ENCODE results near the gene ZNF426. TPM values are rescaled to one million over a fixed set of nuclear protein-coding genes. Genes with fewer than 3 reads are reported as not detected.

ZNF426 gene
- total RNA-seq, 1 experiment from 2014 or later = 16.1 TPM

DNA sequence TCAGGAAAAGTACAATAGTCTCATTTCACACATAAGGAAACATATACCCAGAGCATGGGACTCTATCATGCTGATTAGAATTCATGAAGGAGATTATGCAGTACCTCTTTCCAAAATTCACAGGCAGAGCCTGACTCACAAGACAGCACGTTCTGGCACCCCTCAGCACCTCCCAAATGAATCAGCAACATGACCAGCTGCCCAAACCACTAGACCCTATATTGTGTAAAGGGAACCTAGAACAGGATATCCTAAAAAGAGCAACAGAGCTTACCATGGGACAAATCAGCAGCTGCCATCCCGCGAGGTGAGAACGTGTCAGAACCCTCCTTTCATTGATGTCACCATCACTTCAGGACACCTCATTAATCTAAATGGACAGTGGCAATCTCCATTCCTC lies 2.5 kb downstream of the ZNF426 start:
- Histone ChIP-seq H3K4me1 (replicated peaks; ENCODE audit: insufficient read depth) (peaks cover 10% of the 10 kb centered on the region; the same call in 1 of the 2 replicates), H3F3A (ENCODE audit: insufficient read depth, low read depth) (no peaks in the 10 kb centered on the region; the same call in 1 of the 2 replicates), H3K36me3 (ENCODE audit: low read depth) (peaks cover 63% of the 10 kb centered on the region), H3K4me3 (no peak overlapping the region; the same call in 1 of the 2 replicates), H3K9me2 (ENCODE audit: insufficient read depth) (no peaks in the 10 kb centered on the region), H3K4me2 (no peak overlapping the region), H3K79me2 (ENCODE audit: low read depth) (peaks cover 25% of the 10 kb centered on the region), H3K27me3 (ENCODE audit: insufficient read depth, low read depth) (no peaks in the 10 kb centered on the region), H2AFZ (no peak overlapping the region), H3K27ac (no peak overlapping the region), H3K9me3 (ENCODE audit: insufficient read depth, low read depth) (peaks cover 74% of the 10 kb centered on the region), H4K20me1 (ENCODE audit: insufficient read depth) (no peaks in the 10 kb centered on the region)
- intact Hi-C loops (cut with micrococcal nuclease; ENCODE audit: unreplicated experiment) = no loop called here
- POLR2A ChIA-PET (ENCODE audit: unreplicated experiment) = no interaction called here
- BruUV-seq (replicated peaks) = no TSS peak
- DNase-seq = no peak
- CTCF ChIA-PET = interaction anchor here (0.7 kb wide), 1 partner anchor 140 kb away, joined by 3 read pairs; no protein-coding TSS in a partner anchor
- TF ChIP-seq EZH2 (IDR thresholded peaks at IDR 0.05; ENCODE audit: low read depth) (no peak), CTCF (conservative IDR thresholded peaks at IDR 0.05) (no peak)

- Histone ChIP-seq H3K27ac (no peak overlapping the region), H3K9me2 (ENCODE audit: insufficient read depth) (no peaks in the 10 kb centered on the region), H3K4me1 (replicated peaks; ENCODE audit: insufficient read depth) (no peaks in the 10 kb centered on the region; the same call in 1 of the 2 replicates), H3K4me3 (no peak overlapping the region), H4K20me1 (ENCODE audit: insufficient read depth) (no peaks in the 10 kb centered on the region), H2AFZ (no peak overlapping the region), H3K27me3 (ENCODE audit: insufficient read depth, low read depth) (no peaks in the 10 kb centered on the region), H3F3A (ENCODE audit: insufficient read depth, low read depth) (peaks cover 26% of the 10 kb centered on the region), H3K36me3 (ENCODE audit: low read depth) (peaks cover 99% of the 10 kb centered on the region), H3K4me2 (no peak overlapping the region), H3K9me3 (ENCODE audit: insufficient read depth, low read depth) (peaks cover 96% of the 10 kb centered on the region), H3K79me2 (ENCODE audit: low read depth) (peaks cover 10% of the 10 kb centered on the region)
- POLR2A ChIA-PET (ENCODE audit: unreplicated experiment) = no interaction called here
- CTCF ChIA-PET = no interaction called here
- intact Hi-C loops (cut with micrococcal nuclease; ENCODE audit: unreplicated experiment) = no loop called here
- DNase-seq = no peak
- no TSS peak for BruUV-seq (replicated peaks)
- TF ChIP-seq CTCF (conservative IDR thresholded peaks at IDR 0.05) (no peak), EZH2 (IDR thresholded peaks at IDR 0.05; ENCODE audit: low read depth) (no peak)
Observed at GRCh38 chr19:9531933-9532332, 6.5 kb downstream of the ZNF426 start.

DNA sequence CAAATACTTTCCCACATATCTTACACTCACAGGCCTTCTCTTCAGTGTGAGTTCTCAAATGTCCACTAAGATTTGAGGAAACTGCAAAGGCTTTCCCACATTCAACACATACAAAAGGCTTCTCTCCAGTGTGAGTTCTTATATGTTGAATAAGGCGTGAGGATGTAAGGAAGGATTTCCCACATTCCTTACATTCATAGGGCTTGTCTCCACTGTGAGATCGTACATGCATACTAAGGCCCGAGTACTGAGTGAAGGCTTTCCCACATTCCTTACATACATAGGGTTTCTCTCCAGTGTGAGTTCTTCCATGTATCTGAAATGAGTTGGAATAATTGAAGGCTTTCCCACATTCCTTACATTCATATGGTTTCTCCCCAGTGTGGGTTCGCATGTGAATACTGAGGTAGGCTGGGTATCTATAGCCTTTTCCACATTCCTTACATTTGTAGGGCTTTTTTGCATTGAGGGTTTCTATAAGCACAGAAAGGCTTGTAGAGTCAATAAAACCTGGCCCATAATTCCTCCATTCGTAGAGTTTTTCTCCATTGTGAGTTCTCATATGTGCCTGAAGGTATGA lies 9.6 kb downstream of the ZNF426 start:
- no peak overlapping the region for H3K4me2 ChIP-seq
- H2AFZ ChIP-seq = no peak overlapping the region
- H3K4me1 ChIP-seq (replicated peaks; ENCODE audit: insufficient read depth) = no peaks in the 10 kb centered on the region
- H3K9me2 ChIP-seq (ENCODE audit: insufficient read depth) = no peaks in the 10 kb centered on the region
- no peaks in the 10 kb centered on the region for H3K79me2 ChIP-seq (ENCODE audit: low read depth)
- no peaks in the 10 kb centered on the region for H3K27me3 ChIP-seq (ENCODE audit: insufficient read depth, low read depth)
- CTCF ChIA-PET = no interaction called here
- peaks cover 80% of the 10 kb centered on the region for H3K36me3 ChIP-seq (ENCODE audit: low read depth)
- intact Hi-C loops (cut with micrococcal nuclease; ENCODE audit: unreplicated experiment) = no loop called here
- DNase-seq = peak in 1 of 2 experiments; percentile 53
- no peaks in the 10 kb centered on the region for H4K20me1 ChIP-seq (ENCODE audit: insufficient read depth)
- H3K4me3 ChIP-seq = peak overlapping the region; percentile 28; the same call in 1 of the 2 replicates
- TF ChIP-seq CTCF (conservative IDR thresholded peaks at IDR 0.05) (no peak), EZH2 (IDR thresholded peaks at IDR 0.05; ENCODE audit: low read depth) (no peak)
- H3K27ac ChIP-seq = no peak overlapping the region
- POLR2A ChIA-PET (ENCODE audit: unreplicated experiment) = no interaction called here
- peaks cover 95% of the 10 kb centered on the region for H3K9me3 ChIP-seq (ENCODE audit: insufficient read depth, low read depth)
- H3F3A ChIP-seq (ENCODE audit: insufficient read depth, low read depth) = peaks cover 32% of the 10 kb centered on the region
- BruUV-seq (replicated peaks) = no TSS peak
